Epithelial cell of esophagus (primary cell): ENCODE results near the gene RNF40.

Experiments used
- DNase-seq: peaks from one replicate; pipeline ENCODE4 v3.0.0; 2010; ENCODE audit warnings: low read depth
- H3K4me3 ChIP-seq: 2 replicates; pipeline ENCODE4 v1.5.1; 2011; ENCODE audit warnings: mild to moderate bottlenecking, low read length, control low read depth
- CTCF ChIP-seq: IDR thresholded peaks from 2 replicates; pipeline ENCODE4 v1.5.1; 2011; ENCODE audit warnings: low read depth, mild to moderate bottlenecking, low read length, control low read depth, inconsistent platforms; ENCODE audit not compliant: insufficient read depth; ENCODE audit errors: missing control alignments

RNF40 gene

GRCh38 chr16:30761928-30762902 lies at the start of gene RNF40, which contains the start of gene CFAP119:
TSS of gene RNF40 (plus strand) at chr16:30762322. CDS start at chr16:30762546, 224 bp downstream.
TSS of gene CFAP119 (minus strand) at chr16:30762062. CDS start at chr16:30761748, 314 bp downstream.
- H3K4me3 ChIP-seq, result peak within 1 kb of the TSS; percentile 94
- TF ChIP-seq CTCF, result no peak
- DNase-seq, result peak; percentile 98

DNA sequence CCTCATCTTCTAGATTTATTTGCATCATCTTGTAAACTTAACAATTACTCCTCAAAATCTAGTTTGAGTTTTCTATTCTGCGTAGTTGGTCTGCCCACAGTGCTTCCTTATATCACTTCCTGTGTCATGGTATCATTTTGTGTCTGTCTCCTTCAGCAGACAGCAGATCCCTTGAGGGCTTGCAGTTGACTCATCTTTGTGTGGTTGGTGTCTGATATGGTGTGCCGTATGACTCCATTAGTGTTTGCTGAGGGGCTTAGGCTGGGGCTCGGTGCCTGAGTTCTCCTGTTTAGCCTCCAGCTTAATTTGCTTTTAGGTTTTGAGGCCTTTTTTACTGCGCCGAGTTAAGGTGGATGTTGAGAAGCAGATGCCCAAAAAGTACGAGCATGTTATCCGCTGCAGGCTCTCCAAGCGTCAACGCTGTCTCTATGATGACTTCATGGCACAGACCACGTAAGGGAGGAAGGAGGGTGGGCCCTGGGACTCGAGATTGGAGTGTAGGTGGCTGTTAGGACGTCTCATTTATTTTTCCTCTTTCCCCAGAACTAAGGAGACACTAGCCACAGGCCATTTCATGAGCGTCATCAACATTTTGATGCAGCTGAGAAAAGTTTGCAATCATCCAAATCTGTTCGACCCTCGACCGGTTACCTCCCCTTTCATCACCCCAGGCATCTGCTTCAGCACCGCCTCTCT lies 46.2 kb upstream of the RNF40 start:
- peak; percentile 80 for DNase-seq
- no peak for TF ChIP-seq CTCF
- no peak overlapping the region for H3K4me3 ChIP-seq

DNA sequence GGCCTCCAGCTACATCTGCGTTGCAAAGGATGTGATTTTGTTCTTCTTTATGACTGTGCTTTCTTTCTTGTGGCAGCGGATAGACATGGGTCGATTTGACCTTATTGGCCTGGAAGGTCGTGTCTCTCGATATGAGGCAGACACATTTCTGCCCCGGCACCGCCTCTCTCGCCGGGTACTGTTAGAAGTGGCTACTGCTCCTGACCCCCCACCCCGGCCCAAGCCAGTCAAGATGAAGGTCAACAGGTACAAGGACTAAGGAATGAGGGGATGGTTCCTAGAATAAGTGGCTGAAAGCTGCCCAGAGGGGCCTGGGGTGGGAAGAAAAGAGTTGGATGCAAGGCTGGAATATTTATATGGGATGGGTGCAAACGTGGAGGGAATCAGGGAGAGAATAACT lies 42.0 kb upstream of the RNF40 start:
- no peak for DNase-seq
- no peak overlapping the region for H3K4me3 ChIP-seq
- no peak for TF ChIP-seq CTCF

DNA sequence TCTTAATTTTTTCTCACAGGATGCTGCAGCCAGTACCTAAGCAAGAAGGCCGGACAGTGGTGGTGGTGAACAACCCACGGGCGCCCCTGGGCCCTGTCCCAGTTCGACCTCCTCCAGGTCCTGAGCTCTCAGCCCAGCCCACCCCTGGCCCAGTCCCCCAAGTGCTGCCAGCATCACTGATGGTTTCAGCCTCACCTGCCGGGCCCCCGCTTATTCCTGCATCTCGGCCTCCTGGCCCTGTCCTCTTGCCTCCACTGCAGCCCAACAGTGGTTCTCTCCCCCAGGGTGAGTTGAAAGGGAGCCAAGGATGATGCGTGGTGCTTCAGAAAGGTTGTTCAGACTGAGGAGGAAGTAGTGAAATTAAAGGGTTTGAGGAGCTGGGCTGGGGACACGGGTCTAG lies 41.4 kb upstream of the RNF40 start:
- no peak overlapping the region for H3K4me3 ChIP-seq
- no peak for DNase-seq
- TF ChIP-seq CTCF, result no peak

GRCh38 chr16:30721167-30721566 lies 41.0 kb upstream of the RNF40 start:
- H3K4me3 ChIP-seq, result no peak overlapping the region
- TF ChIP-seq CTCF, result no peak
- no peak for DNase-seq

- no peak for TF ChIP-seq CTCF
- DNase-seq, result peak; percentile 35
- no peak overlapping the region for H3K4me3 ChIP-seq
Observed at GRCh38 chr16:30721606-30722005, 40.5 kb upstream of the RNF40 start.
